Measurements from ENCODE around the gene HLA-A. TPM values are rescaled to one million over a fixed set of nuclear protein-coding genes. Genes with fewer than 3 reads are reported as not detected.

Gene HLA-A
- polyA plus RNA-seq, 1 experiment: 368 TPM

GRCh38 chr6:29917857-29918256 is 24.5 kb upstream of the HLA-A start:
- ChIA-PET CTCF (no interaction called here), POLR2A (no interaction called here)
- Histone ChIP-seq H3K27me3 (ENCODE audit: control insufficient read depth, insufficient read depth, low read length) (no peaks in the 10 kb centered on the region), H3K9me3 (ENCODE audit: control insufficient read depth, insufficient read depth, low read length) (no peaks in the 10 kb centered on the region), H3K4me3 (ENCODE audit: low read depth, low read length) (no peak overlapping the region), H3K27ac (ENCODE audit: low read depth, low read length) (no peak overlapping the region)
- TF ChIP-seq, protein P1, sequence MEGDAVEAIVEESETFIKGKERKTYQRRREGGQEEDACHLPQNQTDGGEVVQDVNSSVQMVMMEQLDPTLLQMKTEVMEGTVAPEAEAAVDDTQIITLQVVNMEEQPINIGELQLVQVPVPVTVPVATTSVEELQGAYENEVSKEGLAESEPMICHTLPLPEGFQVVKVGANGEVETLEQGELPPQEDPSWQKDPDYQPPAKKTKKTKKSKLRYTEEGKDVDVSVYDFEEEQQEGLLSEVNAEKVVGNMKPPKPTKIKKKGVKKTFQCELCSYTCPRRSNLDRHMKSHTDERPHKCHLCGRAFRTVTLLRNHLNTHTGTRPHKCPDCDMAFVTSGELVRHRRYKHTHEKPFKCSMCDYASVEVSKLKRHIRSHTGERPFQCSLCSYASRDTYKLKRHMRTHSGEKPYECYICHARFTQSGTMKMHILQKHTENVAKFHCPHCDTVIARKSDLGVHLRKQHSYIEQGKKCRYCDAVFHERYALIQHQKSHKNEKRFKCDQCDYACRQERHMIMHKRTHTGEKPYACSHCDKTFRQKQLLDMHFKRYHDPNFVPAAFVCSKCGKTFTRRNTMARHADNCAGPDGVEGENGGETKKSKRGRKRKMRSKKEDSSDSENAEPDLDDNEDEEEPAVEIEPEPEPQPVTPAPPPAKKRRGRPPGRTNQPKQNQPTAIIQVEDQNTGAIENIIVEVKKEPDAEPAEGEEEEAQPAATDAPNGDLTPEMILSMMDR (IDR thresholded peaks at IDR 0.05; ENCODE audit: low read depth, low read length): no peak
- no peak for DNase-seq (ENCODE audit: low read depth, low spot score)

GRCh38 chr6:29919506-29920445 is 22.6 kb upstream of the HLA-A start:
- ChIA-PET POLR2A (no interaction called here), CTCF (interaction anchor here (0.6 kb wide), 2 partner anchors 112 to 205 kb away, joined by 4 to 5 read pairs; no protein-coding TSS in a partner anchor)
- TF ChIP-seq, protein P1 (IDR thresholded peaks at IDR 0.05; ENCODE audit: low read depth, low read length): no peak
- no peaks in the 10 kb centered on the region for H3K27me3 ChIP-seq (ENCODE audit: control insufficient read depth, insufficient read depth, low read length)
- no peaks in the 10 kb centered on the region for H3K9me3 ChIP-seq (ENCODE audit: control insufficient read depth, insufficient read depth, low read length)
- no peak overlapping the region for H3K27ac ChIP-seq (ENCODE audit: low read depth, low read length)
- no peak for DNase-seq (ENCODE audit: low read depth, low spot score)
- H3K4me3 ChIP-seq (ENCODE audit: low read depth, low read length): no peak overlapping the region

DNA sequence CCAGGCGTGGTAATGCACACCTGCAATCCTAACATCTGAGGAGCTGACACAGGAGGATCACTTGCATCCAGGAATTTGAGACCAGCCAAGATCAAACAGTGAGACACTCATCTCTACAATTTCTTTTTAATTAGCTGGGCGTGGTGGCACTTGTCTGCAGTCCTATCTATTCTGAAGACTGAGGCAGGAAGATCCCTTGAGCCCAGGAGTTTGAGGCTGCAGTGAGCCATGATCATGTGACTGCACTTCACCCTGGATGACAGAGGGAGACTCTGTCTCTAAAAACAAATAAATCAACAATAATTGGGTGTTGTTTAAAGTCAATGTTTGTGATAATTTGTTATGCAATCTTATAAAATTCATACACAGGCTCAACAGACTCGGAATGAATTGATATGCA is 18.0 kb upstream of the HLA-A start:
- ChIA-PET POLR2A (no interaction called here), CTCF (no interaction called here)
- H3K27ac ChIP-seq (ENCODE audit: low read depth, low read length): no peak overlapping the region
- H3K27me3 ChIP-seq (ENCODE audit: control insufficient read depth, insufficient read depth, low read length): peaks cover 5% of the 10 kb centered on the region
- peaks cover 4% of the 10 kb centered on the region; the same call in 1 of the 2 replicates for H3K9me3 ChIP-seq (ENCODE audit: control insufficient read depth, insufficient read depth, low read length)
- no peak overlapping the region for H3K4me3 ChIP-seq (ENCODE audit: low read depth, low read length)
- DNase-seq (ENCODE audit: low read depth, low spot score): no peak
- TF ChIP-seq, protein P1 (IDR thresholded peaks at IDR 0.05; ENCODE audit: low read depth, low read length): no peak

- H3K9me3 ChIP-seq (ENCODE audit: control insufficient read depth, insufficient read depth, low read length): peaks cover 4% of the 10 kb centered on the region; the same call in 1 of the 2 replicates
- no peak overlapping the region for H3K4me3 ChIP-seq (ENCODE audit: low read depth, low read length)
- ChIA-PET POLR2A (no interaction called here), CTCF (no interaction called here)
- no peak for DNase-seq (ENCODE audit: low read depth, low spot score)
- H3K27me3 ChIP-seq (ENCODE audit: control insufficient read depth, insufficient read depth, low read length): peaks cover 5% of the 10 kb centered on the region
- TF ChIP-seq, protein P1 (IDR thresholded peaks at IDR 0.05; ENCODE audit: low read depth, low read length): no peak
- H3K27ac ChIP-seq (ENCODE audit: low read depth, low read length): no peak overlapping the region
Observed at GRCh38 chr6:29924731-29925130, 17.6 kb upstream of the HLA-A start.

- H3K27me3 ChIP-seq (ENCODE audit: control insufficient read depth, insufficient read depth, low read length): peaks cover 5% of the 10 kb centered on the region
- POLR2A ChIA-PET: no interaction called here
Observed at GRCh38 chr6:29925321-29925720, 17.0 kb upstream of the HLA-A start.

More at GRCh38 chr6:29925321-29925720, 17.0 kb upstream of the HLA-A start:
- DNase-seq (ENCODE audit: low read depth, low spot score): no peak
- TF ChIP-seq, protein P1 (IDR thresholded peaks at IDR 0.05; ENCODE audit: low read depth, low read length): no peak
- Histone ChIP-seq H3K9me3 (ENCODE audit: control insufficient read depth, insufficient read depth, low read length) (peaks cover 4% of the 10 kb centered on the region; the same call in 1 of the 2 replicates), H3K27ac (ENCODE audit: low read depth, low read length) (no peak overlapping the region), H3K4me3 (ENCODE audit: low read depth, low read length) (no peak overlapping the region)
- CTCF ChIA-PET: no interaction called here
